ENCODE results near the gene KREMEN1.

KREMEN1 gene

GRCh38 chr22:29208879-29209623, 136.2 kb downstream of the KREMEN1 start:
- no peak for DNase-seq

- DNase-seq, result no peak
Measured at GRCh38 chr22:29209624-29209929, 136.7 kb downstream of the KREMEN1 start.

- DNase-seq, result no peak
Measured at GRCh38 chr22:29211066-29211465, 138.2 kb downstream of the KREMEN1 start.

GRCh38 chr22:29211466-29211865, 138.6 kb downstream of the KREMEN1 start:
- DNase-seq, result no peak

- DNase-seq, result no peak
Measured at GRCh38 chr22:29212743-29213142, 139.9 kb downstream of the KREMEN1 start.

- DNase-seq, result no peak
Measured at GRCh38 chr22:29213493-29213892, 140.7 kb downstream of the KREMEN1 start.

- no peak for DNase-seq
Measured at GRCh38 chr22:29214232-29214631, 141.4 kb downstream of the KREMEN1 start.

GRCh38 chr22:29215012-29215860, 142.4 kb downstream of the KREMEN1 start:
- no peak for DNase-seq

GRCh38 chr22:29216011-29216872, 143.4 kb downstream of the KREMEN1 start:
- DNase-seq, result no peak

- no peak for DNase-seq
Measured at GRCh38 chr22:29216873-29217666, 144.2 kb downstream of the KREMEN1 start.

Measured in activated T-cell treated with anti-CD3 and anti-CD28 coated beads, Interleukin-2, amount 50 U/mL, for 1 hour (primary cell).